ENCODE data around the gene NAT10.

Gene NAT10

DNA sequence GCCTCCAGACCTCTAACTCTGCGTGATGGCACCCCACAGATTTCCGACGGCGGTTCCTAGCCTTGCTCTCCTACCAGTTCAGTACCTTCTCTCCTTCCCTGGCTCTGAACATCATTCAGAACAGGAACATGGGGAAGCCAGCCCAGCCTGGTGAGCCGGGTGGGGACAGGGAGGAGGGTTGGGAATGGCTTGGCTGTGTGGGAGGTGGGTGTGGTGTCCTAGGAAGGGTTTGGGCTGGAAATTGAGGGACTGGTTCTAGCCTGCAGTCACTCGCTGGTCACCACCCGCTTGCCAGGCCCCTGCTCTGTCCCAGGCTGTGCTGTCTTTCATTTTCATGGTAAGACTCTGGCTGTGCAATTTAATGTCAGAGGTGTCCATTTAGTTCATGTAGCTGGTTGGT is 33.9 kb downstream of the NAT10 start:
- Histone ChIP-seq H3K9me2 (ENCODE audit: low read depth, low read length) (no peaks in the 10 kb centered on the region), H3K9me3 (ENCODE audit: low read length) (no peaks in the 10 kb centered on the region), H3K27me3 (ENCODE audit: insufficient read depth, low read length) (no peaks in the 10 kb centered on the region), H4K20me1 (ENCODE audit: insufficient read depth, low read length) (no peaks in the 10 kb centered on the region), H3K4me2 (ENCODE audit: low read length) (no peak overlapping the region), H3K36me3 (ENCODE audit: insufficient read depth, low read length) (peaks cover 96% of the 10 kb centered on the region), H3F3A (ENCODE audit: insufficient read depth, low read length) (no peaks in the 10 kb centered on the region), H3K4me1 (ENCODE audit: insufficient read depth, low read length, severe bottlenecking) (no peaks in the 10 kb centered on the region), H3K79me2 (ENCODE audit: insufficient read depth, low read length) (no peaks in the 10 kb centered on the region), H2AFZ (ENCODE audit: low read length) (no peak overlapping the region), H3K4me3 (ENCODE audit: low read depth, low read length, poor library complexity, severe bottlenecking) (no peak overlapping the region), H3K27ac (ENCODE audit: low read depth, low read length, poor library complexity, severe bottlenecking) (no peak overlapping the region), H3K9ac (ENCODE audit: low read length) (no peak overlapping the region)
- TF ChIP-seq, protein P1, sequence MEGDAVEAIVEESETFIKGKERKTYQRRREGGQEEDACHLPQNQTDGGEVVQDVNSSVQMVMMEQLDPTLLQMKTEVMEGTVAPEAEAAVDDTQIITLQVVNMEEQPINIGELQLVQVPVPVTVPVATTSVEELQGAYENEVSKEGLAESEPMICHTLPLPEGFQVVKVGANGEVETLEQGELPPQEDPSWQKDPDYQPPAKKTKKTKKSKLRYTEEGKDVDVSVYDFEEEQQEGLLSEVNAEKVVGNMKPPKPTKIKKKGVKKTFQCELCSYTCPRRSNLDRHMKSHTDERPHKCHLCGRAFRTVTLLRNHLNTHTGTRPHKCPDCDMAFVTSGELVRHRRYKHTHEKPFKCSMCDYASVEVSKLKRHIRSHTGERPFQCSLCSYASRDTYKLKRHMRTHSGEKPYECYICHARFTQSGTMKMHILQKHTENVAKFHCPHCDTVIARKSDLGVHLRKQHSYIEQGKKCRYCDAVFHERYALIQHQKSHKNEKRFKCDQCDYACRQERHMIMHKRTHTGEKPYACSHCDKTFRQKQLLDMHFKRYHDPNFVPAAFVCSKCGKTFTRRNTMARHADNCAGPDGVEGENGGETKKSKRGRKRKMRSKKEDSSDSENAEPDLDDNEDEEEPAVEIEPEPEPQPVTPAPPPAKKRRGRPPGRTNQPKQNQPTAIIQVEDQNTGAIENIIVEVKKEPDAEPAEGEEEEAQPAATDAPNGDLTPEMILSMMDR (IDR thresholded peaks at IDR 0.05; ENCODE audit: low read length), result no peak
- no peak for TF ChIP-seq EZH2 (IDR thresholded peaks at IDR 0.05; ENCODE audit: borderline replicate concordance, low read length)

DNA sequence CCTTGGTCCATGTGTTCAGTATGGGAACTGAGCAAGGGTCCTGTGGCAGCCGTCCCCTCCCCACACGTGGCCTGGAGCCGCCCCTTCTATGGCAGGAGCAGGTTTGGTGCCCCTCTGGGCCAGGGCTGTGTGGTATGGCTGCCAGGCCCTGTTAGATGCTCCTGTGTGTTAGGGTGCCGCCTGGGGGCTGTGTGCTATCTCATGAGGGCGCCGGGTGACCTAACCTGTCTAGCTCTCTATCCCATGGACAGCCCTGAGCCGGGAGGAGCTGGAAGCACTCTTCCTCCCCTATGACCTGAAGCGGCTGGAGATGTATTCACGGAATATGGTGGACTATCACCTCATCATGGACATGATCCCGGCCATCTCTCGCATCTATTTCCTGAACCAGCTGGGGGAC is 34.7 kb downstream of the NAT10 start:
- Histone ChIP-seq H3K79me2 (ENCODE audit: insufficient read depth, low read length) (no peaks in the 10 kb centered on the region), H3K9me3 (ENCODE audit: low read length) (no peaks in the 10 kb centered on the region), H4K20me1 (ENCODE audit: insufficient read depth, low read length) (no peaks in the 10 kb centered on the region), H3K36me3 (ENCODE audit: insufficient read depth, low read length) (peaks cover 96% of the 10 kb centered on the region), H3F3A (ENCODE audit: insufficient read depth, low read length) (no peaks in the 10 kb centered on the region), H3K9me2 (ENCODE audit: low read depth, low read length) (no peaks in the 10 kb centered on the region), H3K27me3 (ENCODE audit: insufficient read depth, low read length) (no peaks in the 10 kb centered on the region), H3K9ac (ENCODE audit: low read length) (no peak overlapping the region), H2AFZ (ENCODE audit: low read length) (no peak overlapping the region), H3K27ac (ENCODE audit: low read depth, low read length, poor library complexity, severe bottlenecking) (no peak overlapping the region), H3K4me3 (ENCODE audit: low read depth, low read length, poor library complexity, severe bottlenecking) (no peak overlapping the region), H3K4me1 (ENCODE audit: insufficient read depth, low read length, severe bottlenecking) (no peaks in the 10 kb centered on the region), H3K4me2 (ENCODE audit: low read length) (no peak overlapping the region)
- no peak for TF ChIP-seq EZH2 (IDR thresholded peaks at IDR 0.05; ENCODE audit: borderline replicate concordance, low read length)

DNA sequence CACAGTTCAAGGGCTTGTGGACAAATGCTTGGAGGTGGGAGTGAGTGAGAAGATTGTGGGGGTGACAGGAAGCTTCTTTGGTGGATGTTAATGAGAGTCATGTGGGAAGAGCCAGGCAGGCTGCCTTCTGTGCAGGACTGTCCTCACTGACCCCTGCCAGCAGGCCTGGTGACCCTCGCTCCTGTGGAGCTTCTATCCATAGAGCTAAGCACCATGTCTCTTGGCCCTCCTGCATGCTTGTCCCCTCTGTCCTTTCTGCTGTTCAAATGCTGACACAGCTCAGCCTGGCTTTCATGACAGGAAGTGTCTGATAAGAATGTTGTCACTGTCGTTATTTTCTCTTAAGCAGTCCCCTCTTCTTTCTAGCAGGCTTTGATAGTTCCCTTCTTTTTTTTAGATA is 37.6 kb downstream of the NAT10 start:
- no peak overlapping the region for H3K4me2 ChIP-seq (ENCODE audit: low read length)
- H3K9ac ChIP-seq (ENCODE audit: low read length), result no peak overlapping the region
- TF ChIP-seq, protein P1 (IDR thresholded peaks at IDR 0.05; ENCODE audit: low read length), result no peak
- no peak for TF ChIP-seq EZH2 (IDR thresholded peaks at IDR 0.05; ENCODE audit: borderline replicate concordance, low read length)

DNA sequence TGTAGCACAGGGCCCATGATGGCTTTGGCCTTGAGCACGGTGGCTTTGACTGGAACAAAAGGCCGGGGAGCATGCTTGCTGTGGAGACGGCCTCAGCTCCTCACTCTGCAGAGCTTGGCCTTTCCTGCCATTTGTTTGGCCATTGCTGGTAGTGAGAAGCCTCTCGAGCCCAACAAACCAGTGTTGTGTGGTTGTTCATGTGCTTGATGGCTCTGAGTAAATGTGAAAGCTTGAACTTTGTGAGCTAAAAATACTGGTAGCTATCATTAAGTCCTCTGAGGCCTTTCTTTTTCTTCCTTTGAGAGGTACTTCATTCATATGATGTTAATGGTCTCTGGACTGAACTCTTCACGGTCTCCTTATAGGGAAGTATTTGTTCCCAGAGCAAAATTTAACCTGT is 39.6 kb downstream of the NAT10 start:
- no peak overlapping the region for H3K4me2 ChIP-seq (ENCODE audit: low read length)
- no peaks in the 10 kb centered on the region for H3K9me2 ChIP-seq (ENCODE audit: low read depth, low read length)
- no peak overlapping the region for H2AFZ ChIP-seq (ENCODE audit: low read length)
- no peak overlapping the region for H3K4me3 ChIP-seq (ENCODE audit: low read depth, low read length, poor library complexity, severe bottlenecking)
- TF ChIP-seq, protein P1 (IDR thresholded peaks at IDR 0.05; ENCODE audit: low read length), result no peak
- no peak for TF ChIP-seq EZH2 (IDR thresholded peaks at IDR 0.05; ENCODE audit: borderline replicate concordance, low read length)
- H3K27me3 ChIP-seq (ENCODE audit: insufficient read depth, low read length), result no peaks in the 10 kb centered on the region
- H4K20me1 ChIP-seq (ENCODE audit: insufficient read depth, low read length), result no peaks in the 10 kb centered on the region
- H3K9me3 ChIP-seq (ENCODE audit: low read length), result no peaks in the 10 kb centered on the region
- H3K27ac ChIP-seq (ENCODE audit: low read depth, low read length, poor library complexity, severe bottlenecking), result no peak overlapping the region
- no peaks in the 10 kb centered on the region for H3K79me2 ChIP-seq (ENCODE audit: insufficient read depth, low read length)
- no peaks in the 10 kb centered on the region for H3K4me1 ChIP-seq (ENCODE audit: insufficient read depth, low read length, severe bottlenecking)
- no peak overlapping the region for H3K9ac ChIP-seq (ENCODE audit: low read length)
- peaks cover 99% of the 10 kb centered on the region for H3K36me3 ChIP-seq (ENCODE audit: insufficient read depth, low read length)
- no peaks in the 10 kb centered on the region for H3F3A ChIP-seq (ENCODE audit: insufficient read depth, low read length)

More for the DNA sequence above, 37.6 kb downstream of the NAT10 start:
- H3K36me3 ChIP-seq (ENCODE audit: insufficient read depth, low read length), result peaks cover 97% of the 10 kb centered on the region
- no peaks in the 10 kb centered on the region for H3K4me1 ChIP-seq (ENCODE audit: insufficient read depth, low read length, severe bottlenecking)
- no peaks in the 10 kb centered on the region for H3K79me2 ChIP-seq (ENCODE audit: insufficient read depth, low read length)
- H3K9me3 ChIP-seq (ENCODE audit: low read length), result no peaks in the 10 kb centered on the region
- no peaks in the 10 kb centered on the region for H3F3A ChIP-seq (ENCODE audit: insufficient read depth, low read length)
- H3K4me3 ChIP-seq (ENCODE audit: low read depth, low read length, poor library complexity, severe bottlenecking), result no peak overlapping the region
- H3K9me2 ChIP-seq (ENCODE audit: low read depth, low read length), result no peaks in the 10 kb centered on the region
- H3K27ac ChIP-seq (ENCODE audit: low read depth, low read length, poor library complexity, severe bottlenecking), result no peak overlapping the region
- H4K20me1 ChIP-seq (ENCODE audit: insufficient read depth, low read length), result no peaks in the 10 kb centered on the region
- H2AFZ ChIP-seq (ENCODE audit: low read length), result no peak overlapping the region
- no peaks in the 10 kb centered on the region for H3K27me3 ChIP-seq (ENCODE audit: insufficient read depth, low read length)
